Skeletal muscle satellite cell (primary cell): ENCODE data around the gene SH3RF2.
"Not testable (repeated sequence)": the region's sequence is repeated elsewhere in the genome, so short reads cannot be mapped to it uniquely, and the experiment has no call there.

ENCODE experiments used
- H3K27me3 ChIP-seq: 2 replicates; pipeline ENCODE4 v1.7.0; 2013; ENCODE audit warnings: low read length; ENCODE audit not compliant: control insufficient read depth, insufficient read depth
- H3K36me3 ChIP-seq: 2 replicates; pipeline ENCODE4 v1.7.0; 2013; ENCODE audit warnings: mild to moderate bottlenecking, control low read depth, low read length; ENCODE audit not compliant: insufficient read depth
- H3K4me1 ChIP-seq: 2 replicates; pipeline ENCODE4 v1.7.0; 2013; ENCODE audit warnings: low read length; ENCODE audit not compliant: control insufficient read depth, insufficient read depth
- H3K4me2 ChIP-seq: 2 replicates; pipeline ENCODE4 v1.7.0; 2013; ENCODE audit warnings: mild to moderate bottlenecking, low read length
- H3K4me3 ChIP-seq: 2 replicates; pipeline ENCODE4 v1.7.0; 2013; ENCODE audit warnings: low read length
- H3K9ac ChIP-seq: 2 replicates; pipeline ENCODE4 v1.7.0; 2013; ENCODE audit warnings: mild to moderate bottlenecking, low read depth, low read length, moderate library complexity
- H3K9me3 ChIP-seq: replicated peaks from 2 replicates; pipeline ENCODE4 v1.7.0; 2013; ENCODE audit warnings: mild to moderate bottlenecking, control low read depth, low read length

SH3RF2 gene

DNA sequence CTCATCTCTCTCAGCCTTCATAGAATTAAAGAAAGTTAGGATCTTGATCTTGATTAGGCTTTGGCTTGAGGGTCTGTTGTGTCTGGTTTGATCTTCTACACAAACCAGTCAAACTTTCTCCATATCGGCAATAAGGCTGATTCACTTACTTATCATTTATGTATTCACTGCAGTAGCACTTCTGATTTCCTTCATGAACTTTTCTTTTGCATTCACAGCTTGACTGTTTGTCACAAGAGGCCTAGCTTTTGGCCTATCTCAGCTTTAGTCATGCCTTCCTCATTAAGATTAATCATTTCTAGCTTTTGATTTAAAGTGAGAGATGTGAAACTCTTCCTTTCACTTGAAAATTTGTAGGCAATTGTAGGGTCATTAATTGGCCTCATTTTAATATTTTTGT, 62.8 kb downstream of the SH3RF2 start:
- no peak overlapping the region for H3K9ac ChIP-seq
- H3K27me3 ChIP-seq, result no peaks in the 10 kb centered on the region

DNA sequence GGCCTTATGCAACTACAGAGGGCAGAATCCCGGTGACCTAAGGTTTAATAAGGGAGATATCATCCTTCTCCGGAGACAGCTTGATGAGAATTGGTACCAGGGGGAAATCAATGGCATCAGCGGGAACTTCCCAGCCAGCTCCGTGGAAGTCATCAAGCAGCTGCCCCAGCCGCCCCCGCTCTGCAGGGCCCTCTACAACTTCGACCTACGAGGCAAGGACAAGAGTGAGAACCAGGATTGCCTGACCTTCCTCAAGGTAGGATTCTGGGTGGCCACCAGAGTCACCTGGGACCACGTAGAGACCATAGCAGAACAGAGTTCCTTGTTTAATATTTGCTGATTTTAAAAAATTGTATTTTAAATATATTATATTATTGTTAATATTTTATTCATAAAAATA, 63.7 kb downstream of the SH3RF2 start:
- H3K4me3 ChIP-seq, result no peak overlapping the region
- H3K9ac ChIP-seq, result no peak overlapping the region
- no peaks in the 10 kb centered on the region for H3K9me3 ChIP-seq
- H3K4me2 ChIP-seq, result no peak overlapping the region
- H3K27me3 ChIP-seq, result no peaks in the 10 kb centered on the region
- no peaks in the 10 kb centered on the region for H3K4me1 ChIP-seq
- H3K36me3 ChIP-seq, result no peaks in the 10 kb centered on the region

More for the DNA sequence above, 62.8 kb downstream of the SH3RF2 start:
- Histone ChIP-seq H3K4me1 (no peaks in the 10 kb centered on the region), H3K36me3 (no peaks in the 10 kb centered on the region), H3K4me3 (no peak overlapping the region), H3K9me3 (no peaks in the 10 kb centered on the region), H3K4me2 (no peak overlapping the region)

DNA sequence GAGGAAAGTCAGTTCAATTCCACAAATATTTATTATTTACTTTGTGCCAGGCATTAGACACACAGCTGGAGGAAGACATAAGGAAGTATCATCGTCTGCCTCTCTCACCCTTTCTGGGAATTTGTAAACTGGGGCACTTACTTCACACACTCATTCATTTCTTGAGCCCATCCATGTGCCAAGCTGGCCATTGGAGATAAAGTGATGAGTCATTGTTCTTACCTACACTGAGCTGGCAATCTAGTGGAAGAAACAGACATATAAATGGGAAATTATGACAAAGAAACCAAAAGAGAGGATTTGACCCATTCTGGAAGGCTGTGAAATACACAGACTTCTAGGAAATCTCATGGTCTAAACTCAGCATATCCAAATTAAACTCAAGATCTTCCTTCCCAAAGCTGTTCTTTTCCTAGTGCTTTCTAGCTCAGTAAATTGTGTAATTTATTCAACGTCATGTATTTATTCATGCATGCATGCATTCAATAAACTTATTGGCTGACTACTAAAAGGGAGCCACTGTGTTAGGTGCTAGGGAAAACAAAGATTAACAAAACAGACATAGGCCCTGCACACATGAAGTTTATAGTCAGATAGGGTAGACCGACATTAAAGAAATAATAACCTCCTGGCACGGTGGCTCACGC, 65.3 kb downstream of the SH3RF2 start:
- H3K9ac ChIP-seq, result no peak overlapping the region
- no peak overlapping the region for H3K4me3 ChIP-seq
- no peaks in the 10 kb centered on the region for H3K27me3 ChIP-seq
- H3K9me3 ChIP-seq, result no peaks in the 10 kb centered on the region
- no peak overlapping the region for H3K4me2 ChIP-seq
- H3K4me1 ChIP-seq, result no peaks in the 10 kb centered on the region
- no peaks in the 10 kb centered on the region for H3K36me3 ChIP-seq

DNA sequence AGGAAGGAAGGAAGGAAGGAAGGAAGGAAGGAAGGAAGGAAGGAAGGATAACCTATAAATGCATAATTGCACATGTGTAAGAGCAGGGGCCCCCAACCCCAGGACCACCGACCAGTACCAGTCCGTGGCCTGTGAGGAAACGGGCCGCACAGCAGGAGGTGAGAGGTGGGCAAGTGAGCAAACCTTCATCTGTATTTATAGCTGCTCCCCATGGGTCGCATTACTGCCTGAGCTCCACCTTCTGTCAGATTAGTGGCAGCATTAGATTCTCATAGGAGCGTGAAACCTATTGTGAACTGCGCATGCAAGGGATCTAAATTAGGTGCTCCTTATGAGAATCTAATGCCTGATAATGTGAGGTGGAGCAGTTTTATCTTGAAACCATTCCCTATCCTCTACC, 66.1 kb downstream of the SH3RF2 start:
- Histone ChIP-seq H3K4me1 (no peaks in the 10 kb centered on the region), H3K36me3 (no peaks in the 10 kb centered on the region), H3K9ac (no peak overlapping the region), H3K27me3 (no peaks in the 10 kb centered on the region), H3K9me3 (no peaks in the 10 kb centered on the region), H3K4me3 (no peak overlapping the region), H3K4me2 (no peak overlapping the region)

DNA sequence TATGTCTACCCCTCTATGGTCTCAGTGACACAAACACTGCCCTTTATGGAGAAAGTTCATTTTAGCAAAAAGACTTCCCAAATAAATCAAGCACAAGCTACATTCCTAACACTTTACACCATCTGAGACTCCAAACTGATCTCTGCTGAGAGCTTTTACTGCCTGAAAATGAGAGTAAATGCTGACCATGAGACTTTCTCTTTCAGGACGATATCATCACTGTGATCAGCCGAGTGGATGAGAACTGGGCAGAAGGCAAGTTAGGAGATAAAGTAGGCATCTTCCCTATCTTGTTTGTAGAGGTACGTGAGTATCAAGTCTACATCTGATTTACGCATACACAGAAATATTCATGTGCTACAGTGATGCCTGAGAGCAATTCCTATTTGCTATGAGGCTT, 67.5 kb downstream of the SH3RF2 start:
- Histone ChIP-seq H3K4me2 (no peak overlapping the region), H3K4me1 (no peaks in the 10 kb centered on the region), H3K9ac (no peak overlapping the region), H3K9me3 (no peaks in the 10 kb centered on the region), H3K27me3 (no peaks in the 10 kb centered on the region), H3K4me3 (no peak overlapping the region), H3K36me3 (no peaks in the 10 kb centered on the region)

DNA sequence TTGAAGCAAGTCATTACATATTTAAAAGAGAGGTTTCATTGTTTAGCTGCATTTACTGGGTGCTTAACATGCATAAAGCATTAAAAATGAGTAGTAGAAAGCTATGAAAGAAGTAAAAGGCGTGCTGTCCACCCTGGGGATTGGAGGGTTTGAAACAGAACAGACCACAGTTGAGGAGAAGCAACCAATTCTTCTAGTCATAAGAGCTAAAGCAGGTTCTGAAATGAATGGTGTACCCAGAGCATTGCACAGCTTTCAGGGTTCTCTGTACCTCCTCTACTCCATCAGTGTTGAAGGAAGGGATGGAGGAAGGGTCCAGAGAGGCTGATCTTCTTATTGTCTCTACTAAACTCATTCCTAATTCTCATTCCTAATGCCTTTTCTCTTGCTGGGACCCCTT, 68.9 kb downstream of the SH3RF2 start:
- Histone ChIP-seq H3K27me3 (no peaks in the 10 kb centered on the region), H3K4me3 (no peak overlapping the region), H3K4me2 (no peak overlapping the region), H3K9me3 (no peaks in the 10 kb centered on the region), H3K36me3 (no peaks in the 10 kb centered on the region), H3K9ac (no peak overlapping the region), H3K4me1 (no peaks in the 10 kb centered on the region)

DNA sequence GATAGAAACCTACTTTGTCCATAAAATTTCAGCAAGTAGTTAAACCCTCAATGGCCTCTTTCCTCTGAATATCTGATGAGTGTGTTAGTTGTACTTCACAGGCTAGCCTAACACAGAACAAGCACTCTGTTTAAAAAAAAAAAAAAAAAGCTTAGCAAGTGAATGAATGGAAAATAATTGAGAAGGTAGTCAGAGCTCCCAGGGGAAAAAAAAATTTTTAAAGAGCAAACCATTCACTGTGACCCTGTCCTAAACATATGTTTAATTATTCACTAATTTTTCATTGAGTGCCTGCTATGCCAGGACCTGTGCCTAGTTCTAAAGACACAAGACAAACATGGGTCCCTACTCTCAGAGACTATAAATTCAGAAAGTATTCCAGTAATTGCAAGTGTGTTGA, 69.3 kb downstream of the SH3RF2 start:
- Histone ChIP-seq H3K9ac (no peak overlapping the region), H3K4me2 (no peak overlapping the region), H3K4me1 (no peaks in the 10 kb centered on the region), H3K4me3 (no peak overlapping the region), H3K27me3 (no peaks in the 10 kb centered on the region), H3K9me3 (no peaks in the 10 kb centered on the region), H3K36me3 (no peaks in the 10 kb centered on the region)

DNA sequence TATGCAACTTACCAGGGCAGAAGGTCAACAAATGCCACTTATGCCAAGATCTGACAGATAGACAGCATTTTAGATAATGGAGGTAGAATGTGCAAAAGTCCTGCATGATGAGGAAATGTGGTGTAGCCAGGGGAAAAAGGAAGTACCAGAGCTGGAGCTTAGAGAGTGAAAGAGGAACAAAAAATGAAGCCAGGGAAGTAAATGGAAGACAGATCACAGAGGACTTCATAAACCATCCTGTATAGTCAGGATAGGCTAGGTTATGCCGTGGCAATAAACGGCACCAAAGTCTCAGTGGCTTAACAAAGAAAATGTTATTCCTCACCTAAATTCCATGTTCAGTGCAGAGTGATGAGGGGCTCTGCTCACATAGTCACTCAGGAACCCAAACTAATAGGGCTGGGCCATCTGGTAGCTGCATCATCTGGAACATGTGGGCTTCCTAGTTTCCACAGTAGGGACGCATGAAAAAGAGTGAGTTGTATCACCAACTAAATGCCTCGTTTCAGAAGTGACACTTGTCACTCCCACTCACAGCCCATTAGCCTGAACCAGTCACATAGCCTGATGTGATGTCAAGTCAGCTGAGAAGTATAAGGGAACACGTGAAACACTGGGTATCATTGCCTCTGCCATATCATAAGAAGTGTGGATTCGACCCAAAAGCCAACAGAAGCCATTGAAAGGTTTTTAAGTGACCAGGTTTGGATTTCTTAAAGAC, 70.3 kb downstream of the SH3RF2 start:
- no peak overlapping the region for H3K4me2 ChIP-seq
- no peaks in the 10 kb centered on the region for H3K9me3 ChIP-seq
- H3K4me1 ChIP-seq, result no peaks in the 10 kb centered on the region
- H3K27me3 ChIP-seq, result no peaks in the 10 kb centered on the region
- no peak overlapping the region for H3K9ac ChIP-seq
- H3K36me3 ChIP-seq, result no peaks in the 10 kb centered on the region
- H3K4me3 ChIP-seq, result no peak overlapping the region

DNA sequence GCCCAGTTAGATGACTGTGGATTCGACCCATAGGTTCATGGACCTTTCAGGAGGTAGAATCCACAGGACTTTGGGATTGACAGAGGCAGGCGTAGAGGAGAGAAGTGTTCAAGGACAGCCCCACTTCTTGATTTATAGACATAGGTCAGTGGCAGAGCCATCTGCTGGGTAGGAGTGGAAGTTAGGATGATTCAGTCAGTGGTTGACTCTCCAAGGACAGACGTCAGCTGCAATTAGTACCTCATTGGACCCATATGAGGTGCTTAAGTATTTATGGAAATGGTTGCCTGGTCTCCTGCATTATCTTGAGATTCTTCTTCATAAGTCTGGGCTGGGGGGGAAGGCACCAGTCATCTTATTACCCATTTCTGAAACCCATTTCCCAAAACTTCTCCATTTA, 70.9 kb downstream of the SH3RF2 start:
- Histone ChIP-seq H3K36me3 (no peaks in the 10 kb centered on the region), H3K4me2 (no peak overlapping the region), H3K4me3 (no peak overlapping the region), H3K9ac (no peak overlapping the region), H3K27me3 (no peaks in the 10 kb centered on the region), H3K9me3 (no peaks in the 10 kb centered on the region), H3K4me1 (no peaks in the 10 kb centered on the region)

DNA sequence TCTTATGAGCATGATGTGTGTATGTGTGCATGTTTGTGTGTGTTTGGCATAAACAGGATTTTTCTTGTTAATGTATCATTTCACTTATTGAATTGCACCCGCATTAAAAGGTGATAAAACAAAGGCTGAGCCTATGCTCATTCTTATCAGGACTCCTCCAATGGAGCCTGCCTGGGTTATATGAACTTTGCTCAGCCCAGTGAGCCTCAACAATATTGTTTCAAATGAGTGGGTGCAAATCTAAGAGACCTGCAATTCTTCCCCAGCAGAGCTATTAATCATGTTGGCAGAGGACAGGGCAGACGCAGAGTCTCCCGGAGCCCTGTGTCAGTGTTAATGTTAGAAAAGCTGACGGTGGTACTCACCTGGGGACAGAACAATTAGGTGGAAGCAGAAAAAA, 71.6 kb downstream of the SH3RF2 start:
- H3K9ac ChIP-seq, result no peak overlapping the region
- H3K4me3 ChIP-seq, result no peak overlapping the region
- H3K9me3 ChIP-seq, result no peaks in the 10 kb centered on the region
- no peaks in the 10 kb centered on the region for H3K27me3 ChIP-seq
- H3K36me3 ChIP-seq, result no peaks in the 10 kb centered on the region
- H3K4me2 ChIP-seq, result no peak overlapping the region
- H3K4me1 ChIP-seq, result no peaks in the 10 kb centered on the region

DNA sequence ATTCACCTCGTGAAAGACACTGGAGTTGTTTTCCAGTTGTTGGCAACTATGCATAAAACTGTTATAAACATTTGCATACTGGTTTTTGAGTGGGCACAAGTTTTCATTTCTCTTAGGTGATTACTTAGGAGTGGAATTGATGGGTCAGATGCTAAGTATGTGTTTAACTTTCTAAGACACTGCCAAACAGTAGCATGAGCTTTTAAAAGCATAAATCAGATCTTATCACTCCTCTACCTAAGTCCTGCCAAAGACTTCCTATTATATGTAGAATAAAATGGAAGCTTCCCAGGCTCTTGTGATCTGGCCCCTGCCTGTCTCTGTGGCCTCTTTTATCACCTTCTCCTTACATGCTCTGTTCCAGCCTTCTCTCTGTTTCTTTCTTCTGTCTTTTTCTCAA, 72.6 kb downstream of the SH3RF2 start:
- H3K9ac ChIP-seq, result no peak overlapping the region
- H3K9me3 ChIP-seq, result no peaks in the 10 kb centered on the region
- H3K4me1 ChIP-seq, result no peaks in the 10 kb centered on the region
- H3K36me3 ChIP-seq, result no peaks in the 10 kb centered on the region
- no peak overlapping the region for H3K4me3 ChIP-seq
- no peak overlapping the region for H3K4me2 ChIP-seq
- H3K27me3 ChIP-seq, result no peaks in the 10 kb centered on the region

DNA sequence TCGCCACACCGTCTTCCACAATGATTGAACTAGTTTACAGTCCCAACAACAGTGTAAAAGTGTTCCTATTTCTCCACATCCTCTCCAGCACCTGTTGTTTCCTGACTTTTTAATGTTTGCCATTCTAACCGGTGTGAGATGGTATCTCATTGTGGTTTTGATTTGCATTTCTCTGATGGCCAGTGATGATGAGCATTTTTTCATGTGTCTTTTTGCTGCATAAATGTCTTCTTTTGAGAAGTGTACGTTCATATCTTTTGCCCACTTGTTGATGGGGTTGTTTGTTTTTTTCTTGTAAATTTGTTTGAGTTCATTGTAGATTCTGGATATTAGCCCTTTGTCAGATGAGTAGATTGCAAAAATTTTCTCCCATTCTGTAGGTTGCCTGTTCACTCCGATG, 74.1 kb downstream of the SH3RF2 start:
- not testable (repeated sequence) for H3K36me3 ChIP-seq, H3K9me3 ChIP-seq, H3K27me3 ChIP-seq, H3K4me3 ChIP-seq, H3K4me1 ChIP-seq, H3K4me2 ChIP-seq, H3K9ac ChIP-seq
